ENCODE data around the gene EPHA7. TPM values are rescaled to one million over a fixed set of nuclear protein-coding genes. Genes with fewer than 3 reads are reported as not detected.
A peak's percentile ranks its signal among the peaks of the same experiment; 100 is the strongest.

EPHA7 gene
- total and polyA plus RNA-seq, 8 donors, result 0.07 to 0.16 (median 0.09) TPM; not detected in 1

DNA sequence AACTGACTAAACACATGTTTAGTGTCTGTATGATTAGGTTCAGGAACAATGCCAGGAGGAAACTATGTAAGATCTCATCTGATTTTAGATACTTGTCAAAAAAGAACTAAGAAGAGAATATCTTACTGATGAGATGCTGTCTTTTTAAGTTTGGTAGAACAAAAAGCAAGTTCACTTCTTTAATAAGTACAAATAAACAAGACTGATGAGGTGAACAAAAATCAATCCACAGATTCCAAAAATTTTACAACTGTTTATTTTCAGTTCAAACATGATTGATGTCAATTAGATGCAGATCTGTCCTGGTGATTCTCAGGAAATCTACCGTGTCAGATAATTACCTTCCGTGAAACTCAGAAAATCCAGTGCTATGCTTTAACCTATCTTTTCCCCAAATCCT is 24.9 kb downstream of the EPHA7 start:
- no peaks in the 10 kb centered on the region for H3K36me3 ChIP-seq
- TF ChIP-seq CTCF (IDR thresholded peaks at IDR 0.05), result no peak
- H3K4me1 ChIP-seq, result no peaks in the 10 kb centered on the region
- no peak overlapping the region for H3K4me3 ChIP-seq
- no peak for ATAC-seq
- no peak for FAIRE-seq
- no peaks in the 10 kb centered on the region for H3K9me3 ChIP-seq
- DNase-seq, result no peak
- H3K27ac ChIP-seq, result no peak overlapping the region
- intact Hi-C loops (cut with DNase I), result no loop called here
- 58 to 66% methylated on average over 2 of the region's 2 CpGs for WGBS, 2 donors
- peaks cover 0 to 14% (median 4%) of the 10 kb centered on the region in 4 donors for H3K27me3 ChIP-seq

DNA sequence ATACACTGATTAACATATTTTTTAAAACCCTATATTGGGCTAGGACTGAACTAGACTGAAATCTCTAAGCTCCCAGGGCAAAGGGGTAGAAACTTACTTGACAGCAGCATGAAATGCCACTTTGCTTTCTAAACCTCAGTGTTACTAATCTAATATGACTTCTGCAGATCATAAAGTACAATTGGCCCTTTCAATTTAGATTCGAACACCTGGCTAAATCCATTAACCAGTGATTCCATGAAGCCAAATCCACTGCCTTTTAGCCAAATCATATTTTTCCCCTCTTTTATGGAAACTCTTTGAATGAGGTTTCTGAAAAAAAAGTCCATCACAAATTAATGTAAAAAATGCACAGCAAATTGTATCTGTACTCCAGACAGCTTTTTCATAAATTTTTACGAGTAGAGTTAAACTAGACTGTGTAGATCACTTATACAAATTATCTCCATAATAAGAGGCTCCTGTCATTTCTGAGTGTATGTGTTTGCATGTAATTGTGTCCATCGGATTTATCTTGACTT is 25.7 kb downstream of the EPHA7 start:
- FAIRE-seq (no peak), DNase-seq (no peak), ATAC-seq (no peak)
- Histone ChIP-seq H3K4me3 (no peak overlapping the region), H3K27ac (no peak overlapping the region), H3K27me3 (peaks cover 0 to 20% (median 4%) of the 10 kb centered on the region in 4 donors), H3K36me3 (no peaks in the 10 kb centered on the region), H3K4me1 (no peaks in the 10 kb centered on the region), H3K9me3 (no peaks in the 10 kb centered on the region)
- 53 to 72% methylated on average over 3 of the region's 3 CpGs for WGBS, 2 donors
- intact Hi-C loops (cut with DNase I), result no loop called here
- TF ChIP-seq CTCF (IDR thresholded peaks at IDR 0.05), result no peak

- no peak for TF ChIP-seq CTCF (IDR thresholded peaks at IDR 0.05)
- intact Hi-C loops (cut with DNase I), result no loop called here
- H3K4me3 ChIP-seq, result no peak overlapping the region
- no peaks in the 10 kb centered on the region for H3K36me3 ChIP-seq
- no peaks in the 10 kb centered on the region for H3K4me1 ChIP-seq
- ATAC-seq (no peak), DNase-seq (no peak), FAIRE-seq (peak; percentile 90)
- WGBS, 2 donors, result 49 to 73% methylated on average over 1 of the region's 1 CpG
- no peak overlapping the region for H3K27ac ChIP-seq
- H3K27me3 ChIP-seq, result peaks cover 0 to 21% (median 4%) of the 10 kb centered on the region in 4 donors
- no peaks in the 10 kb centered on the region for H3K9me3 ChIP-seq
Observed at GRCh38 chr6:93392797-93393196, 26.6 kb downstream of the EPHA7 start.

GRCh38 chr6:93391965-93392364 is 27.4 kb downstream of the EPHA7 start:
- no peaks in the 10 kb centered on the region for H3K4me1 ChIP-seq
- FAIRE-seq (no peak), DNase-seq (no peak), ATAC-seq (no peak)
- H3K36me3 ChIP-seq, result no peaks in the 10 kb centered on the region
- no peak for TF ChIP-seq CTCF (IDR thresholded peaks at IDR 0.05)
- intact Hi-C loops (cut with DNase I), result no loop called here
- 64 to 83% methylated on average over 5 of the region's 5 CpGs for WGBS, 2 donors
- peaks cover 0 to 21% (median 4%) of the 10 kb centered on the region in 4 donors for H3K27me3 ChIP-seq
- H3K27ac ChIP-seq, result no peak overlapping the region
- H3K4me3 ChIP-seq, result no peak overlapping the region
- no peaks in the 10 kb centered on the region for H3K9me3 ChIP-seq

DNA sequence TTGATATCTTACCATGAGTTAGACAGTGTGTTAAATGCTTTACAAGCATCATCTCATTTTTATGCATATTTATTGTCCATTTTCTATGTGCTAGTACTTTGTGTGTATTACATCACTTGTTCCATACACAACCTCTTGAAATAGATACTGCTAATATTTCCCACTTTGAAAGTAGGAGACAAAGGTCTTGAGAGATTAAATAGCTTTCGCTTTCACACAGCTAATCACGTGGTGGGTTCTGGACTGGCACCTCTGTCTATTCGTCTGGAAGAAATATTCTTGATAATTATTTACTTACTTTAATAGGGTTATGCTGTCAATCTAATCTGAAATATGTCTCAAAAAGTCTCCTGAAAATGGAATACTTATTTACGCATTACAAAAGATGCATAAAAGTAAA is 30.2 kb downstream of the EPHA7 start:
- Histone ChIP-seq H3K4me3 (no peak overlapping the region), H3K27me3 (peaks cover 0 to 14% (median 4%) of the 10 kb centered on the region in 4 donors), H3K27ac (no peak overlapping the region), H3K4me1 (no peaks in the 10 kb centered on the region), H3K9me3 (no peaks in the 10 kb centered on the region), H3K36me3 (no peaks in the 10 kb centered on the region)
- WGBS, 2 donors, result 49 to 64% methylated on average over 4 of the region's 4 CpGs
- DNase-seq (no peak), ATAC-seq (no peak), FAIRE-seq (no peak)
- intact Hi-C loops (cut with DNase I), result no loop called here
- no peak for TF ChIP-seq CTCF (IDR thresholded peaks at IDR 0.05)
